K562 (cell line): Measurements from ENCODE around the gene ZBTB38. TPM values are rescaled to one million over a fixed set of nuclear protein-coding genes. Genes with fewer than 3 reads are reported as not detected.
A peak's percentile ranks its signal among the peaks of the same experiment; 100 is the strongest.

ENCODE experiments used
- ATAC-seq: fragments of 200-7000 bp; cut with Tn5 transposase; 3 replicates; pipeline ENCODE4 v1.9.1; 2020; ENCODE audit warnings: moderate library complexity
- BruUV-seq: library from RNA; stranded (reverse); fragments of 400-500 nt; replicated peaks from 2 replicates; lab custom pipeline; 2021; lab: Mats Ljungman, UMichigan
- CTCF ChIA-PET: fragments of 300-600 bp; formaldehyde crosslinking; extraction: SDS; loops from one replicate; lab custom pipeline; 2021; ENCODE audit warnings: low intra/inter-chr PET ratio; lab: Yijun Ruan, JAX
- POLR2A ChIA-PET: fragments of 300-600, 350-650 bp; sonication (Branson Sonifier 250); formaldehyde crosslinking; extraction: SDS; loops from one replicate; lab custom pipeline; 2021; ENCODE audit warnings: antibody characterized with exemption, inconsistent platforms; lab: Yijun Ruan, JAX
- DNase-seq, 4 experiments: peaks; one replicate each; pipeline versions ENCODE4 v3.0.0 to v3.0.0-alpha.2; 2011 to 2018; ENCODE audit warnings: low spot score in 3 of 4, mixed read lengths in 3 of 4; ENCODE audit errors: extremely low read depth in 1 of 4
- FAIRE-seq: peaks from 2 replicates; lab custom pipeline; 2011; peaks lifted over from hg19 to GRCh38; lab: Jason Lieb, UNC
- H2AFZ ChIP-seq: 2 replicates; pipeline ENCODE4 v1.6.0; 2011; ENCODE audit warnings: low read depth, low read length, control low read depth, inconsistent platforms
- H3K27ac ChIP-seq: fragments of 200-600 bp; 3 replicates; pipeline ENCODE4 v1.8.0; 2011; ENCODE audit warnings: low read depth, mild to moderate bottlenecking, control low read depth, inconsistent platforms, low read length, moderate library complexity, mixed read lengths; ENCODE audit errors: extremely low read depth
- H3K27me3 ChIP-seq, 2 experiments: fragments of 300-600 bp in 1 of 2; 2 replicates in 1 of 2; 3 replicates in 1 of 2; pipeline versions ENCODE4 v1.6.0 to v1.8.0; 2011; ENCODE audit warnings: inconsistent platforms in 2 of 2, low read length in 2 of 2, mild to moderate bottlenecking in 1 of 2, mixed read lengths in 1 of 2, moderate library complexity in 1 of 2; ENCODE audit not compliant: control insufficient read depth in 2 of 2, insufficient read depth in 2 of 2
- H3K36me3 ChIP-seq: fragments of 300-600 bp; 3 replicates; pipeline ENCODE4 v1.8.0; 2011; ENCODE audit warnings: mild to moderate bottlenecking, low read length, inconsistent platforms; ENCODE audit not compliant: control insufficient read depth, insufficient read depth
- H3K4me1 ChIP-seq, 2 experiments: fragments of 200-600 bp in 1 of 2; replicated peaks in 1 of 2; 2 replicates in 1 of 2; 3 replicates in 1 of 2; pipeline versions ENCODE4 v1.5.1 to v1.8.0; 2011; ENCODE audit warnings: inconsistent platforms in 2 of 2, low read length in 2 of 2, mild to moderate bottlenecking in 1 of 2, mixed read lengths in 1 of 2, moderate library complexity in 1 of 2; ENCODE audit not compliant: control insufficient read depth in 2 of 2, insufficient read depth in 2 of 2
- H3K4me2 ChIP-seq: 2 replicates; pipeline ENCODE4 v1.6.1; 2011; ENCODE audit warnings: low read length, control low read depth, inconsistent platforms, mixed read lengths; ENCODE audit not compliant: insufficient read depth
- H3K4me3 ChIP-seq: fragments of 200-600 bp; sonication (generic), shearing (Covaris generic); 2 replicates; pipeline ENCODE4 v1.5.1; 2016; ENCODE audit warnings: control low read depth, inconsistent platforms
- H3K79me2 ChIP-seq: fragments of 200-600 bp; 3 replicates; pipeline ENCODE4 v1.8.0; 2011; ENCODE audit warnings: low read length, inconsistent platforms; ENCODE audit not compliant: control insufficient read depth, insufficient read depth
- H3K9ac ChIP-seq, 2 experiments: 2 replicates each; pipeline versions ENCODE4 v1.6.0 to v1.6.1; 2011; ENCODE audit warnings: low read depth in 2 of 2, low read length in 2 of 2, control low read depth in 1 of 2, inconsistent platforms in 1 of 2, mild to moderate bottlenecking in 1 of 2, mixed read lengths in 1 of 2; ENCODE audit not compliant: insufficient read depth in 1 of 2
- H3K9me1 ChIP-seq: one replicate; pipeline ENCODE4 v1.6.0; 2011; ENCODE audit warnings: inconsistent platforms, mild to moderate bottlenecking, low read length, moderate library complexity; ENCODE audit not compliant: control insufficient read depth, insufficient read depth
- H3K9me3 ChIP-seq: replicated peaks from 2 replicates; pipeline ENCODE4 v1.5.1; 2011; ENCODE audit warnings: low read depth, low read length, inconsistent platforms; ENCODE audit not compliant: control insufficient read depth, insufficient read depth
- H4K20me1 ChIP-seq: replicated peaks from 2 replicates; pipeline ENCODE4 v1.6.1; 2011; ENCODE audit warnings: low read length, inconsistent platforms, mixed read lengths; ENCODE audit not compliant: control insufficient read depth, insufficient read depth
- AFF4 ChIP-seq: sonication (generic); formaldehyde crosslinking; IDR thresholded peaks from 2 replicates; pipeline ENCODE4 v1.8.0; 2023; ENCODE audit warnings: mild to moderate bottlenecking, missing genetic modification reagents
- ATF3 ChIP-seq, 2 experiments: fragments of 450-650 bp in 1 of 2; sonication (generic) in 1 of 2; formaldehyde crosslinking in 1 of 2; IDR thresholded peaks in 1 of 2; conservative IDR thresholded peaks in 1 of 2; 2 replicates each; pipeline versions ENCODE4 v1.6.1 to v1.8.1; 2016 to 2023; ENCODE audit warnings: mild to moderate bottlenecking in 2 of 2, moderate library complexity in 2 of 2, inconsistent platforms in 1 of 2, missing genetic modification reagents in 1 of 2
- ELF4 ChIP-seq: fragments of 450-650 bp; formaldehyde crosslinking; IDR thresholded peaks from 2 replicates; pipeline ENCODE4 v1.4.0; 2022; ENCODE audit warnings: missing genetic modification characterization
- HDAC8 ChIP-seq: fragments of 450-650 bp; IDR thresholded peaks from 2 replicates; pipeline ENCODE4 v1.6.1; 2016; ENCODE audit warnings: mild to moderate bottlenecking, missing genetic modification characterization, moderate library complexity, missing compliant biosample characterization
- KLF1 ChIP-seq: fragments of 450-650 bp; IDR thresholded peaks from 2 replicates; pipeline ENCODE4 v1.6.1; 2016; ENCODE audit warnings: missing genetic modification characterization, missing compliant biosample characterization
- SRSF3 ChIP-seq: fragments of 200-400 bp; formaldehyde crosslinking; IDR thresholded peaks from 2 replicates; pipeline ENCODE4 v1.6.1; 2016; ENCODE audit warnings: mild to moderate bottlenecking, low read length, moderate library complexity; ENCODE audit not compliant: insufficient read depth
- ZNF76 ChIP-seq: fragments of 250-450 bp; sonication (Bioruptor Pico); IDR thresholded peaks from 2 replicates; pipeline ENCODE4 v1.4.0; 2020; ENCODE audit warnings: mild to moderate bottlenecking, moderate library complexity, borderline replicate concordance
- WGBS: fragments of 100-300 bp; shearing (Covaris generic); methylation state at CpG from one replicate; pipeline ENCODE4 v1.1.6; 2016; ENCODE audit warnings: low coverage, mixed read lengths; ENCODE audit not compliant: insufficient coverage; ENCODE audit errors: missing lambda C conversion rate; 5-methylcytosine and 5-hydroxymethylcytosine counted together
- in situ Hi-C: fragments of 300-500 bp; cut with MboI; formaldehyde crosslinking; loops from 4 replicates; pipeline ENCODE4 v1.15.0; 2018; ENCODE audit warnings: inconsistent platforms, mixed read lengths
- intact Hi-C: fragments of 100-400 bp; cut with micrococcal nuclease; formaldehyde crosslinking; loops from 2 replicates; pipeline ENCODE4 v1.14.2; 2022
- polyA plus RNA-seq, 8 experiments: library from polyadenylated mRNA; depleted of rRNA in 4 of 8; stranded (reverse) in 5 of 8; unstranded in 3 of 8; fragments of >200 nt; fragmentation: Nextera tagmentation in 2 of 8; fragmentation: Illumina TruSeq in 1 of 8; extraction: Ambion mirVana in 2 of 8; extraction: Trizol in 1 of 8; gene quantifications; 2 replicates each; pipeline versions ENCODE4 v1.2.1 to v1.2.3, GENCODE V29; 2011 to 2014; ENCODE audit warnings: inconsistent platforms in 1 of 8, missing spikeins in 1 of 8
- total RNA-seq, 7 experiments: library from RNA; depleted of rRNA in 6 of 7; stranded (reverse); fragments of >200 nt in 6 of 7; fragmentation: Illumina TruSeq in 2 of 7; extraction: Trizol in 2 of 7; gene quantifications; 2 replicates each; pipeline versions ENCODE4 v1.2.1 to v1.2.3, GENCODE V29; 2011 to 2021; ENCODE audit warnings: low replicate concordance in 1 of 7
- TF ChIP-seq, protein P1 (sequence below): sonication (generic); formaldehyde crosslinking; IDR thresholded peaks from 2 replicates; pipeline ENCODE4 v1.8.1; 2023; ENCODE audit warnings: missing genetic modification reagents, mild to moderate bottlenecking, borderline replicate concordance

ZBTB38 gene
- total and polyA plus RNA-seq, 9 of the 15 experiments (the other 6 are each of a cell fraction or from before 2014, with no cell fraction given): 12.1 to 39.4 (median 22.9) TPM

GRCh38 chr3:141375381-141376301 is 7.3 kb downstream of the ZBTB38 start (continued):
- no peak for TF ChIP-seq ELF4 (CRISPR knock-in tag)

GRCh38 chr3:141377377-141377776 is 9.1 kb downstream of the ZBTB38 start:
- Histone ChIP-seq H3K4me3 (no peak overlapping the region), H3K4me2 (no peak overlapping the region), H3K9ac (no peak overlapping the region), H3K4me1 (no peaks in the 10 kb centered on the region; a peak in 1 of 5 replicates), H3K27me3 (no peaks in the 10 kb centered on the region), H3K27ac (no peak overlapping the region), H3K9me1 (peaks cover 3% of the 10 kb centered on the region), H4K20me1 (no peaks in the 10 kb centered on the region; the same call in 1 of the 2 replicates), H2AFZ (no peak overlapping the region), H3K79me2 (no peaks in the 10 kb centered on the region; the same call in 2 of the 3 replicates), H3K9me3 (no peaks in the 10 kb centered on the region), H3K36me3 (peaks cover 59% of the 10 kb centered on the region; the same call in 2 of the 3 replicates)
- no peak for DNase-seq
- BruUV-seq: no TSS peak
- POLR2A ChIA-PET: no interaction called here
- no peak for ATAC-seq
- intact Hi-C loops (no loop called here), in situ Hi-C loops (no loop called here)
- WGBS: 88% methylated on average over 3 of the region's 3 CpGs
- FAIRE-seq: peak; percentile 19
- CTCF ChIA-PET: no interaction called here
- TF ChIP-seq AFF4 (CRISPR knock-in tag) (no peak), ATF3 (IDR thresholded peaks at IDR 0.05) (no peak), ATF3 (CRISPR knock-in tag; conservative IDR thresholded peaks at IDR 0.05) (no peak), KLF1 (no peak), HDAC8 (no peak), SRSF3 (no peak), ZNF76 (no peak)
- TF ChIP-seq, protein P1, sequence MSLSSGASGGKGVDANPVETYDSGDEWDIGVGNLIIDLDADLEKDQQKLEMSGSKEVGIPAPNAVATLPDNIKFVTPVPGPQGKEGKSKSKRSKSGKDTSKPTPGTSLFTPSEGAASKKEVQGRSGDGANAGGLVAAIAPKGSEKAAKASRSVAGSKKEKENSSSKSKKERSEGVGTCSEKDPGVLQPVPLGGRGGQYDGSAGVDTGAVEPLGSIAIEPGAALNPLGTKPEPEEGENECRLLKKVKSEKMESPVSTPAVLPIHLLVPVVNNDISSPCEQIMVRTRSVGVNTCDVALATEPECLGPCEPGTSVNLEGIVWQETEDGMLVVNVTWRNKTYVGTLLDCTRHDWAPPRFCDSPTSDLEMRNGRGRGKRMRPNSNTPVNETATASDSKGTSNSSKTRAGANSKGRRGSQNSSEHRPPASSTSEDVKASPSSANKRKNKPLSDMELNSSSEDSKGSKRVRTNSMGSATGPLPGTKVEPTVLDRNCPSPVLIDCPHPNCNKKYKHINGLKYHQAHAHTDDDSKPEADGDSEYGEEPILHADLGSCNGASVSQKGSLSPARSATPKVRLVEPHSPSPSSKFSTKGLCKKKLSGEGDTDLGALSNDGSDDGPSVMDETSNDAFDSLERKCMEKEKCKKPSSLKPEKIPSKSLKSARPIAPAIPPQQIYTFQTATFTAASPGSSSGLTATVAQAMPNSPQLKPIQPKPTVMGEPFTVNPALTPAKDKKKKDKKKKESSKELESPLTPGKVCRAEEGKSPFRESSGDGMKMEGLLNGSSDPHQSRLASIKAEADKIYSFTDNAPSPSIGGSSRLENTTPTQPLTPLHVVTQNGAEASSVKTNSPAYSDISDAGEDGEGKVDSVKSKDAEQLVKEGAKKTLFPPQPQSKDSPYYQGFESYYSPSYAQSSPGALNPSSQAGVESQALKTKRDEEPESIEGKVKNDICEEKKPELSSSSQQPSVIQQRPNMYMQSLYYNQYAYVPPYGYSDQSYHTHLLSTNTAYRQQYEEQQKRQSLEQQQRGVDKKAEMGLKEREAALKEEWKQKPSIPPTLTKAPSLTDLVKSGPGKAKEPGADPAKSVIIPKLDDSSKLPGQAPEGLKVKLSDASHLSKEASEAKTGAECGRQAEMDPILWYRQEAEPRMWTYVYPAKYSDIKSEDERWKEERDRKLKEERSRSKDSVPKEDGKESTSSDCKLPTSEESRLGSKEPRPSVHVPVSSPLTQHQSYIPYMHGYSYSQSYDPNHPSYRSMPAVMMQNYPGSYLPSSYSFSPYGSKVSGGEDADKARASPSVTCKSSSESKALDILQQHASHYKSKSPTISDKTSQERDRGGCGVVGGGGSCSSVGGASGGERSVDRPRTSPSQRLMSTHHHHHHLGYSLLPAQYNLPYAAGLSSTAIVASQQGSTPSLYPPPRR (CRISPR knock-in tag): no peak
